Activated CD8-positive, alpha-beta memory T cell treated with anti-CD3 and anti-CD28 coated beads for 24 hours (primary cell): Measurements from ENCODE around the gene CYB561A3.

ENCODE experiments used
- DNase-seq: peaks from one replicate; pipeline ENCODE4 v3.0.0-alpha.2; 2020

Gene CYB561A3

DNA sequence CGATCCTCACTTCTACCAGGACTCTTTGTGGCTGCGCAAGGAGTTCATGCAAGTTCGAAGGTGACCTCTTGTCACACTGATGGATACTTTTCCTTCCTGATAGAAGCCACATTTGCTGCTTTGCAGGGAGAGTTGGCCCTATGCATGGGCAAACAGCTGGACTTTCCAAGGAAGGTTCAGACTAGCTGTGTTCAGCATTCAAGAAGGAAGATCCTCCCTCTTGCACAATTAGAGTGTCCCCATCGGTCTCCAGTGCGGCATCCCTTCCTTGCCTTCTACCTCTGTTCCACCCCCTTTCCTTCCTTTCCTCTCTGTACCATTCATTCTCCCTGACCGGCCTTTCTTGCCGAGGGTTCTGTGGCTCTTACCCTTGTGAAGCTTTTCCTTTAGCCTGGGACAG lies 7.0 kb upstream of the CYB561A3 start:
- DNase-seq, result no peak

DNA sequence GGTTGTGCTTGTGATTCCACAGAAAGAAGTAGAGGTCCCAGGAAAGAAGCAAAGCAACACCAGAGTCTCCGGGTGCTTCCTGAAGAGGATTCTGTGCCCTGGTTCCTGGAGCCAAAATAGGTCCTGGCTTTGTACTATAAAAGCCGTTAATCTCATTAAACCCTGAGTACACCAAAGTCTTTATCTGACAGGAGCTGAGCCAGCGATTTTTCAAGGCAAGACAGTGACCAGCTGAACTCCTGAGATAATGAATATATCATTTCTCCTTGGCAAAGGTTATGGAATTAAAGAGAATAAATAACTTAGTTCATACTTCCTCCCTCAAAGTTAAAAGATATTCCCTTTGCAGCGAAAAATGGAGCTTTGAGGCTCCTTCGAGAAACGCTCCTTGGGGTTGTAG lies 5.7 kb upstream of the CYB561A3 start:
- DNase-seq, result no peak

DNA sequence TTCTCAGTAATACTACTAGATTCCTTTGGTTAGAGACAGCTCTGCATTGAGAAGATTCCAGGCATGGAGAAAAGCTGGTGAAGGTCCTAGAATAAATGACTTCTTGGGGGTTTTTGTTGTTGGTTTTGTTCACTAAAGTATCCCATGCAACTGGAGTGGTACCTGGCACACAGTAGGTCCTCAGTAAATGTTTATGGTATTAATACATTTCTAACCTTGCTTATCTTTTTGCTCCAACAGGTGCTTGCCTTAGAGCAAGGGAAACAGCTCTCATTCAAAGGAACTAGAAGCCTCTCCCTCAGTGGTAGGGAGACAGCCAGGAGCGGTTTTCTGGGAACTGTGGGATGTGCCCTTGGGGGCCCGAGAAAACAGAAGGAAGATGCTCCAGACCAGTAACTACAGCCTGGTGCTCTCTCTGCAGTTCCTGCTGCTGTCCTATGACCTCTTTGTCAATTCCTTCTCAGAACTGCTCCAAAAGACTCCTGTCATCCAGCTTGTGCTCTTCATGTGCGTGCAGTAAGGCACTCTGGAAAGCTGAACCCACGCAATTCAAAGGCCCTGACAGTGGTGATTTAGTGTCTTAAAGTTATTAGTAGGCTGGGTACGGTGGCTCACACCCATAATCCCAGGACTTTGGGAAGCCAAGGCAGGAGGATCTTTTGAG lies 2.5 kb upstream of the CYB561A3 start:
- no peak for DNase-seq

DNA sequence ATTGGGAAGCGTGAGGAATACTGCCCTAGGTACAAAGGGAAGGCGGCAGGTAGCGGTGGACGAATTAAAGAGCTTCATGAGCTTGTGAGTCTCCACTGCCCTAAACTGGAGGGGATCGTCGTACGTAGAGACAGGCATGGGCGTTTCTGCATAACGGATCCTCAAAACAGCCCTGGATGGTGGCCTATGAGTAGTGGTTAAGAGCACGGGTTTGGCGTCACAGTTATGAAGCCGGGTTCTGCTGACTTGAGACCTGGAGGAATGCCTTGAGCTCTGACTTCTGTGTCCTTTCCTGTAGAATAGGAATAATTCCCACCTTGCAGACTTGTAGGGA lies 827 bp upstream of the CYB561A3 start:
- DNase-seq, result no peak

DNA sequence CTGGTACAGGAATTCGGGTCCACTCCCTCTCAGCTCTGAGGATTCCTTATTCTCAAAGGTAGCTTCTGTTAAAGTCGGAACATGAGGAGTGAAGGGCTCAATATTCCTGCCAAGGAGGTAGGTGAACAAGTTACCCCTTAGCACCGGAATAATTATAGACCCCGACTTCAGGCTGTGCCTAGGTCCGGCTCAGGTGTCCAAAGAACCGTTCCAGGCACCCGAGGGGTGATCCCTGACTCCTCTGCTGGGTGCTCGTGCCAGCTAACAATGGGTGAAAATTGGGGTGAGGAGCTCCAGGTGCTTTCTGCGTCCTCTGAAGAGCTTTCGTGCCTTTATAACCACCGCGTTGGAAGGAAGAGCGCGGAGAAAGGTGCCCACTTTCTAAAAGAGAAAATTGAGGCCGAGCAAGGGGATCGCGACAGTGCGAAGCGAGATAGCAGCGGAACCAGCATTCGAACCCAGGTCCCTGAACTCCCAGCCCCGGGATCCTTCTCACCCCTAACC lies 393 bp downstream of the CYB561A3 start:
- DNase-seq, result no peak

DNA sequence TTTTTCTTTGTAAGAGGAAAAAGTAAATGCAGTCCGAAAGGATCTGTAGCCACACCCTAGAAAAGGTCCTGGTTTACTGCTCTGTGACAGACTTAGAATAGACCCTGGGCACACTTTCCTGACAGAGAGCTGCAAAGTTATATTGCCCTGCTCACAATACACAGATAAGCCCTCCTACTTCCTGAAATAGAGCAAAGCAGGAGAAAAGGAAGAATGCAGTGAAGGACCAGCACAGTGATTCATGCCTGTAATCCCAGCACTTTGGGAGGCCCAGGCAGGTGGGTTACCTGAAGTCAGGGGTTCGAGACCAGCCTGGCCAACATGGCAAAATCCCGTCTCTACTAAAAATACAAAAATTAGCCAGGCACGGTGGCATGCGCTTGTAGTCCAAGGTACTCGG lies 2.2 kb downstream of the CYB561A3 start:
- DNase-seq, result no peak

DNA sequence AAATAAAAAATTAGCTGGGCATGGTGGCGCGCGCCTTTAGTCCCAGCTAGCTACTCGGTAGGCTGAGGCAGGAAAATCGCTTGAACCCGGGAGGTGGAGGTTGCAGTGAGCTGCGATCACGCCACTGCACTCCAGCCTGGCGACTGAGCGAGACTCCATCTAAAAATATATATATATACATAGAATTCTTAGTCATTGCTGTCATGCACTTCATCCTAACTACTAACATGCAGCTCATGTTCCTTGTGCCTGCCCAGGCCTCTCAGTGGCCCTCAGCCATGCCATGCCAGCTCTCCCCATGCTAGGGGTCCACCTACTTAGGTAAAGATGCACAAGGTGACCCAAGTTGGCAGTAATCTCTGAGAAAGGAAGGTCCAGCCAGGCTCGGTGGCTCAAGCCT lies 3.1 kb downstream of the CYB561A3 start:
- DNase-seq, result no peak

GRCh38 chr11:61357894-61358239 lies 3.8 kb downstream of the CYB561A3 start:
- no peak for DNase-seq

GRCh38 chr11:61357233-61357893 lies 4.3 kb downstream of the CYB561A3 start:
- no peak for DNase-seq

- DNase-seq, result no peak
Observed at GRCh38 chr11:61356706-61357105, 5.0 kb downstream of the CYB561A3 start.

- no peak for DNase-seq
Observed at GRCh38 chr11:61354208-61354607, 7.5 kb downstream of the CYB561A3 start.

- no peak for DNase-seq
Observed at GRCh38 chr11:61353131-61354067, 8.3 kb downstream of the CYB561A3 start.

- DNase-seq, result no peak
Observed at GRCh38 chr11:61352038-61352437, 9.6 kb downstream of the CYB561A3 start.

DNA sequence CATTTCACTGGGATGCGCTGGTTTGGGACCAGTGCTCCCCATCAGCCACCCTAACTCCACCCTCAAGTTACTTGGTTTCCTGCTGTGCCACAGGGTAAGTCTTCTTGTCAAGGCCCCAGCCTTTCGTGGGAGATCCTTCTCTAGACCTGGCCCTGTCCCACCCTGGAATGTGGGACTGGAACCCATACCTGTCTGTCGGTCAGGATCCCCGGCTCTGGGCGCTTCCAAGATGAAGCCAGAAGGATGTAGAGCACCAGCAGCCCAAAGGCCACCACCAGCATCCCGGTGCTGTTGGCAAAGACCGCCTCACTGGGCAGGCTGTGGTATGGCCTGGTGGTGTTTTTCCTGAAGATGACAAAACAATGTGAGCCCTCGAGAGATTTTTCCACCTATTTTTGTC lies 10.9 kb downstream of the CYB561A3 start:
- no peak for DNase-seq

GRCh38 chr11:61350336-61350735 lies 11.3 kb downstream of the CYB561A3 start:
- DNase-seq, result no peak

GRCh38 chr11:61349916-61350315 lies 11.8 kb downstream of the CYB561A3 start:
- DNase-seq, result no peak

DNA sequence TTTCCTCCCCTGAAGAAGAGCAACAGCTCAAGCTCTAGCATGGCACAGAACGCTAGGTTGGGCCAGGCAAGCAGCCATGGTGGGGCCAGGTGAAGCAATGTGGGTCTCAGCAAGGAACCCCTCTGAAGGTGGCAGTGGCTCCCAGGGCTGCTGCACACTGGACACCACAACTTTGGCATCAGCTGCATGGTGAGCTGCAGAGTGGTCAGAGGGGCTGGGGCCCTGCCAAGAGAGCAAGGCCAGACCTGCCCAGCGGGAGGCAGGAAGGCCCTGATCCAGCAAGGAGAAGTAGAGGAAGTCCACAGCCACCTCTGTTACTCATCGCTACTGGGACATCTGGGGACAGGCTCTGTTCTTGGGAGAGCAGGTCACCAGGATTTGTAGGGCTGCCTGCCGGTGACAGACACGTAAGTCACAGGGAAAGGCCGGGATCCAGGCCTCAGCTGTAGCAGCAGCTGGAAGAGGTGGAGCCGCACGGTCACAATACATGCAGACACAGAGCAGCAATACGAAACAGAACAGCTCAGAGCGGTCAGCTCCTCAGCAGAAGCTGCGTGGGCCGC lies 12.4 kb downstream of the CYB561A3 start:
- no peak for DNase-seq

GRCh38 chr11:61347916-61348461 lies 13.7 kb downstream of the CYB561A3 start:
- no peak for DNase-seq

DNA sequence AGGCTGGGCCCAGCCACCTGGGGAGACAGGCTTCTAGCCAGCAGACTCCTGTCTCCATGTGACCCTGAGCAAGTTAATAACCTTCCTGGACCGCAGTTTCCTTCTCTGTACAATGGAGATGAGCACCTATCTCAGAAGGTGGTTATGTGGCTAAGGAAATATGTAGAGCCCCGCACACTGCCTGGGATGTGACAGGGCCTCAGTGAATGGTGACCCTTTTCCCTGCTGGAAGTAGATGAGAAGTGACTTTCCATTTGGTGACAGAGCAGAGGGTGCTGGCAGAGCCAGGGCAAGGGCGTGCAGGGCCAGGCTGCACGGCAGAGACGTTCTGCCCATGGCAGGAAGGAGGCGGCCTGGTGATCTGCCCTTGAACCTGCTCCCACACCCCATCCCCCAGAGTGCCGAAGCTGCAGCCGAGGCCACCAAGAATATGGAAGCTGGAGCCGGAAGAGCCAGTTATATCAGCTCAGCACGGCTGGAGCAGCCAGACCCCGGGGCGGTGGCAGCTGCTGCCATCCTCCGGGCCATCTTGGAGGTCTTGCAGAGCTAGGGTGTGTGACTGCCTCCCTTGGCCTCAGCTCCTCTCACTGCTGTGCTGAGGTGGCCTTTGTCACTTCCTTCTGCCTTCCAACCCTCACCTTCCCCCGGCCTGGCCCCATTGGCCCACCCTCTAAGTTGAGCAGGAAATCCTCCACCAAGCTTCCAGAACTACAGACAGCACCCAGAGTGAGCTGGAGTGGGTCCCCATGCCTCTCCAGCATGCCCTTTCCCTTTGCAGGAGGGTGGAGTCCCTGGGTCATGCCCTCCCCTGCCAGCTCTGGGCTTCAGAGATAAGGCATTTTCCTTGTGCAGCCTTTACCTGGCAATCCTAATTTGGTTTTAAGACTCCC lies 15.5 kb downstream of the CYB561A3 start:
- no peak for DNase-seq

DNA sequence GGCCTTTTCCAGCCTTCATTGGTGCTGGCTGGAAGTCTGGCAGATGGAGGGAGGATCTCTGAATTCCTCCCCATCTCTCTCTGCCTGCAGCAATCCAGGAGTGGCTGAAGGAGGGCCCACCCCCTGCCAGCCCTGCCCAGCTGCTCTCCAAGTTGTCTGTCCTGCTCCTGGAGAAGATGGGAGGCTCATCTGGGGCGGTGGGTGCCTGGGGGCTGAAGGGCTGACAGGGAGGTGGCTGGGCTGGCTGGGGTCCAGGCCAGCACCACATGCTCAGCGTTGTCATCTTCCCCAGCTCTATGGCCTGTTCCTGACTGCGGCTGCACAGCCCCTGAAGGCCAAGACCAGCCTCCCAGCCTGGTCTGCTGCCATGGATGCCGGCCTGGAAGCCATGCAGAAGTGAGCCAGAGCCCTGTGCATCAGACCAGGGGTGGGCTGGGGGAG lies 16.5 kb downstream of the CYB561A3 start:
- DNase-seq, result no peak

DNA sequence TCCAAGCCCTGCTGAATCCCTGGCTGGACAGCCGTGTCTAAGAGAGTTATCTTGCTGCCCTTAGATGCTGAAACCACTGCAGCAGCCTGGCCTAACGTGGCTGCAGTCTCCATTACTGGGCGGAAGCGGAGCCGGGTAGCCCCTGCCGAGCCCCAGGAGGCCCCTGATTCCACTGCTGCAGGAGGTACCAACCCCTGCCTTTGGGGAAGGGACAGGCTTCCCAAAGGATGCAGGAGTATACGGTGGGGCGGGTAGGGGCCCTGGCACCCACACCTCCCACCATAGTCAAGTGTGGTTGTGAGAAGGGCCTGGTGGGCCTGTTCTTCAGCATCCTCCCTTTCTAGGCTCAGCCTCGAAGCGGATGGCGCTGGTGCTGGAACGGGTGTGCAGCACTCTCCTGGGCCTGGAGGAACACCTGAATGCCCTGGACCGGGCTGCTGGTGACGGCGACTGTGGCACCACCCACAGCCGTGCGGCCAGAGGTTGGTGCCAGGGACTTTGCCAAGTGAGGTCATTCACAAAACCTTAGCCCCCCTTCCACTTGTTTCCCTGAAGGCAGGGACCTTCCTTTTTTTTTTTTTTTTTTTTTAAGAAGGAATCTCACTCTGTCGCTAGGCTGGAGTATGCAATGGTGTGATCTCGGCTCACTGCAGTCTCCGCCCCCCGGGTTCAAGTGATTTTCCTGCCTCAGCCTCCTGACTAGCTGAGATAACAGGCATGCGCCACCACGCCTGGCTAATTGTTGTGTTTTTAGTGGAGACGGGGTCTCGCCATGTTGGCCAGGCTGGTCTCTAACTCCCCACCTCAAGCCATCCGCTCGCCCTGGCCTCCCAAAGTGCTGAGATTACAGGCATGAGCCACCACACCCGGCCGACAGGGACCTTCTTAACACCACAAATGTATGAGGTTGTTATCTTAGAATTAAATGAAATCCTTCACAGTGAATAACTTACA lies 17.6 kb downstream of the CYB561A3 start:
- DNase-seq, result no peak
